Stimulated activated CD8-positive, alpha-beta memory T cell treated with anti-CD3 and anti-CD28 coated beads, Interleukin-12 subunit alpha, Interleukin-12 subunit beta, amount 100 ng/mL, for 24 hours (primary cell): ENCODE measurements around the gene HS6ST2.
"Not testable (repeated sequence)": the region's sequence is repeated elsewhere in the genome, so short reads cannot be mapped to it uniquely, and the experiment has no call there.

Experiments
- DNase-seq: peaks from one replicate; pipeline ENCODE4 v3.0.0-alpha.2; 2020; ENCODE audit errors: extremely low read depth

Gene HS6ST2

DNA sequence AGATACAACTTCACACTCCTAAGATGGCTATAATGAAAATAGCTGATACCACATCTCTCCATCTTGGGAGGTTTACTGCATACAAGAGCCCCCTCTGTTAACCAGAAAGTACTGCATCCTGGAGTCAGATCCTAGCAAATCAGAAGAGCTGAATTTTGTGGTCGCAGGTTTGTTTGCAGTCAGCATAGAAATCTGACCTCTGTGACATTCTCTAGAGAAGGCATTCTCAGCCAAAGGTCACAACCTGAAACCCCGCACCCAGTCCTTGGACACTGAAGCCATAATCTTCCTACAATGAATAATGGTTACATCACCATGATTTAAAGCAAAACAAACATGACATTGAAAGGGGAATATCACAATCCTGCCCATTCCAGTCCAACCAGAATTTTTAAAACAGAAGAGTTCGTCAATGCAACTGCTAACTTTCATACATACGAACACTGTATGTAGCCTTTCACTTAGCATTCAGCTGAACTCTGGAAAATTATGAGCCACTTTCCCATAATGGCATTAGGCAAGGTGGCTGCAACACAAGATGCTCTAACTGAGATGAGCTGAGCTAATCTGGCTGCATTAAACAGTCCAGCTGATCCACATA, 17.6 kb downstream of the HS6ST2 start:
- no peak for DNase-seq

DNA sequence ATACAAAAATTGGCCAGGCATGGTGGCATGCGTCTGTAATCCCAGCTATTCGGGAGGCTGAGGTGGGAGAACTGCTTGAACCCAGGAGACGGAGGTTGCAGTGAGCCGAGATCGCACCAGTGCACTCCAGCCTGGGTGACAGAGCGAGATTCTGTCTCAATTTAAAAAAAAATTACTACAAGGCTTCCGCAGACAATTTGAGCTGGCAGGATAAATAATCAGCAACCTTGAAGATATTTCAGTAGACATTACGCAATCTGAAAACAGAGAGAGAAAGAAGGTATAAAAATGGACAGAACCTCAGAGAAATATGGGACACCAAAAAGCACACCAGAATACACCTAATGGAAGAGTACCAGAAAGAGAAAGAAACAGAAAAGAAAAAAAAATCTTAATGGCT, 25.3 kb downstream of the HS6ST2 start:
- DNase-seq, result no peak

DNA sequence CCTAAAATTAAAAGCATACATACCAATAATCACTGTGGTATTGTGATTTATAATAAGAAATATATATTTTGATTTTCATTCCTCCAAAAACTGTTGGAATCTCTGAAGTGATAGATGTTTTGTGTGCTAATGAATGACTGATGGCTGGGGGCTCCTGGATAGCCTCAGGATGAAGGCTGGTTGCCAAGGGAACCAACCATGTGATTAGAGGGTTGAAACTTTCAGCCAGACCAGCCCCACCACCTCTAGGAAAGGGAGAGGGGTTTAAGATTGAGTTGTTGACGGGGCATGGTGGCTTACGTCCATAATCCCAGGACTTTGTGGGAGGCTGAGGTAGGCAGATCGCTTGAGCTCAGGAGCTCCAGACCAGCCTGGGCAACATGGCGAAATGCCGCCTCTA, 34.0 kb downstream of the HS6ST2 start:
- DNase-seq, result no peak

DNA sequence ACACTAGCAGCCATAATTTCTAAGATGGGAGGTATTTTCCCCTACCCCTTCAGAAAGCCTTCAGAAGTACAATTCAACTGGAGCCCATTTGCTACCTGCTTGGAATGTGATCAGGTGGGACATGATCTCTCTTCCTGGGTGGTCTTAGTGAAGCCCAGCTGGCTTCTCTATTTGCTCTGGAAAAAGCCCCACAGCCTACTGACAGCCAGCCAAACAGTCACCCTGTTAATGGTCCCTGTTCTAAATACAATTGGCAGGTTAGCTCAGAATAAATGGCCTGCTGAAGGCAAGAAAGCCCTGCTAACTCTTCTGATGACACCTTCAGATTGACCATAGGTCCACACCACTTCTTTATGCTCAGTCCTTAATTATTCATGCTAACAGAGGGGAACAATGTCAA, 39.9 kb downstream of the HS6ST2 start:
- DNase-seq, result no peak

DNA sequence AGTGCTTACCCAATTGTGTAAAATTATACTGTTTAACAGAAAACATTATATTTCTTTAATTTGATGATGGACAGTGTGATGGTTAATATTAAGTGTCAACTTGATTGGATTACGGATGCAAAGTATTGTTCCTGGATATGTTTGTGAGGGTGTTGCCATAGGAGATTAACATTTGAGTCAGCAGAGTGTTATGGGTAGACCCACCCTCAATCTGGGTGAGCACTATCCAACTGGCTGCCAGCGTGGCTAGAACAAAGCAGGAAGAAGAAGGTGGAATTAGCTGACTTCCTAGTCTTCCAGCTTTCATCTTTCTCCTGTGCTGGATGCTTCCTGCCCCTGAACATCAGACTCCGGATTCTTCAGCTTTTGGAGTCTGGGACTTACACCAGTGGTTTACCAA, 42.1 kb downstream of the HS6ST2 start:
- no peak for DNase-seq

DNA sequence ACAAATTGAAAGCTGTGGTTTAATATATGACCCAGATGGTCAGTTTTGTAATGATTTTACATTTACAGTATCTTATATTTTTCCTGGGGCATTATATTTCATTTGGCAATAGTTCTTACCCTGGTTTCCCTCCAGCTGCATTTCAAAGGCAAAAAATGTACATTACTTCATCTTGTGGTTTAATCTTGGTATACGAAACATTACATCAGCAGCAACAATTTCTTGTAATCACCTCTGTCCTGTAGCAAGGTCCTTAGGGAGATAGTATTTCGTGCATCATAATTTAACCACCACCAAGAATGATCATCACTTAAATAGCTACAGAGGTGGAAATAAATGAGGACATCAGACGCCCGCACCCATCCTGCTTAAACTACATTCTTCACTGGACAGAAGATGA, 48.8 kb downstream of the HS6ST2 start:
- DNase-seq, result no peak

DNA sequence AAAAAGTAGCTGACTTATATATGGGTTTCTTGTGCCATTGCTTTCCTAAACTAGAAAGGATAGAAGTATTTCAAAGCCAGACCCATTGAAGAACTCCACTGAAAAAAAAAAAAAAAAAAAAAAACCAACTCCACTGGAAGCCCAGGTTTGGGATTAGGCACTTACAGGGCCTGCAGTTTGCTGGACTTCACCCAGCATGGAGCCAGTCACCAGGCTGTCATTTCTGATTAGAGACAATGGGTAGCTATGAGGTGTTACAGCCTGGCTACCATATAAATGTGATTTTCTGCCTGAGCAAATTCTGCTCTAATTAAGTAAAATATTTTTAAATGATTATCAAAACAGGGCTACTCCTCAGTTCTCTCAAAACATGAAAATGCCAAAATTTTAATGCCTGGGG, 49.5 kb downstream of the HS6ST2 start:
- no peak for DNase-seq

DNA sequence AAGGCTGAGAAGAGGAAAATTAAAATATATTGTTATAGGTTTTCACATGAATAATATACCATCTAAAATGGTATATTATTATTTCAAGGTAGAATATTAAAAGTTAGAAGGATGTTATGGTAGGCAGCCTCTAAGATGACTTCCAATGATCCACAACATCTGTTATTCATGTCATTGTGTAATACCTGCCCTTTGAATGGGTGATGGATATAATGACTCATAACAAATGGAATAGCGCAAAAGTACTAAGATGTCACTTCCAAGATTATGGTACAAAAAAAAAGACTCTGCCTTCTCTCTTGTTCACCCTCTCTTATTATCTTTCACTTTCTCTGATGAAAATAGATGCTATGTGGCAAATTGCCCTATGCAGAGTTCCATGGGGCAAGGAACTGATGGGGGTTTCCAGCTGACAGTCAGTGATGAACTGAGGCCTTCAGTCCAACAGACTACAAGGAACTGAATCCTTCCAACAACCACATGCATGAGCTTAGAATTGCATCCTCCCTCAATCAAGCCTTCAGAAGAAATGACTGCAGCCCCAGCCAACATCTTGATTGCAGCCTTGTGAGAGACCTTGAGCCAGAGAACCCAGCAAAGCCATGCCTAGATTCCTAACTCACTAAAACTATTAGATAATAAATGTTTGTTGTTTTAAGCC, 57.7 kb downstream of the HS6ST2 start:
- DNase-seq, result no peak

DNA sequence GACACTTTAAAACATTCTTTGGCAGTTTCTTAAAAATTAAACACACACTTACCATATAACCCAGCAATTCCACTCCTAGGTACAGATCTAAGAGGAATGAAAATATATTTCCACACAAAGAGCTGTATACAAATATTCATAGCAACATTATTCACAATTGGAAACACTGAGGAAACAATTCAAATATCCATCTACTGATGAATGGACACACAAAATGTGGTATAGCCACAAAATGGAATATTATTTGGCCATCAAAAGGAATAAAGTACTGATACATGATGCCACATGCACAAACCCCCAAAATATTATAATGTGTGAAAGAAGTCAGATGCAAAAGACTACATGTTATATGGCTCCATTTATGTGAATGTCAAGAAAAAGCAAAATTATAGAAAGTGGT, 70.9 kb downstream of the HS6ST2 start:
- DNase-seq, result no peak

DNA sequence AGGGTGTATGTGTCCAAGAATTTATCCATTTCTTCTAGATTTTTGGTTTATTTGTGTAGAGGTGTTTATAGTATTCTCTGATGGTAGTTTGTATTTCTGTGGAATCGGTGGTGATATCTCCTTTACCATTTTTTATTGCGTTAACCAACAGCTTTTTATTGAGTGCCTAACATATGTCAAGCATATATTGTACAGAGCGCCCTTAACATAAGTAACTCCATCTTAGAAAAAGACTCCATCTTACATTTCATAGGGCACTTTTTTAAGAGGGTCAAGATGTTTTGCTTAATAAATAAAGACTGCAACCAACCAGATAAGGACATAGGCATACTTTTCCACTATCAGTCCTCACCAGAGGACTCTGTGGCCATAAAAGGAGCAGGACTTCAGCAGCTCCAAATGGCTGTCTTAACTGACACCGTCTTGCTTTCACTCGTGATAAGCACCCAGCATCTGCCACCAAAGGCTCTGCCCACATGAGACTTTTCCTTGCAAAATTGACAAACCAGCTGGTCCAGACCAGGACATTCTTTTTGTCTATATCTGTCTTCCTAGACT, 75.0 kb downstream of the HS6ST2 start:
- DNase-seq, result no peak

DNA sequence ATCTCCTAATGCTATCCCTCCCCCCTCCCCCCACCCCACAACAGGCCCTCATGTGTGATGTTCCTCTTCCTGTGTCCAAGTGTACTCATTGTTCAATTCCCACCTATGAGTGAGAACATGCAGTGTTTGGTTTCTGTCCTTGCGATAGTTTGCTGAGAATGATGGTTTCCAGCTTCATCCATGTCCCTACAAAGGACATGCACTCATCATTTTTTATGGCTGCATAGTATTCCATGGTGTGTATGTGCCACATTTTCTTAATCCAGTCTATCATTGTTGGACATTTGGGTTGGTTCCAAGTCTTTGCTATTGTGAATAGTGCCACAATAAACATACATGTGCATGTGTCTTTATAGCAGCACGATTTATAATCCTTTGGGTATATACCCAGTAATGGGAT, 77.7 kb downstream of the HS6ST2 start:
- DNase-seq, result not testable (repeated sequence)

DNA sequence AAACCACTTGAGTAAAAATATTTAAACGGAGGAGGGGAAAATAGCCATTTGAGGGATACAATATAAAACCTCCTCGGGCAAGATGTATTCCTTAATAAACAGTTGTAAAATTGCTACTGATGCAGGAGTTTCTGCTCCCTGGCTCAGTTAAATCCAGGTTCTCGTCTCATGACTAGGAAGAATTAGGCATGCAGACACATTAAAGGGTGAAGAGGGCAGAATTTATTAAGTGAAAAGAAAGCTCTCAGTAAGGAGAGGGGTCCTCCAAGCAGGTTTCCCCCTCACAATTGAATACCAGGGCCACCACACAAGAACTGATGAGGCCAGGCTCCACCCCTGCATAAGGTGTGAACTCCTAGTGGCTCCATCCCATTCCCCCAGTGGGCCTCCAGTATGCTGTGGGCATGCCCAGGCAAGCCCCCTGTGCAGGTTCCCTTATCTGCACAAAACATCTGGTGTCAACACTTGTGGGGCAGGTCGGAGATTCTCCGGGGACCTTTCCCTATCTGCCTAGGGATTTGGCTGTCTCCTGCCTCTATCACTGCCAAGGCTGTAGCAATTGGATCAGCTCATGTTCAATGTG, 80.4 kb downstream of the HS6ST2 start:
- no peak for DNase-seq

DNA sequence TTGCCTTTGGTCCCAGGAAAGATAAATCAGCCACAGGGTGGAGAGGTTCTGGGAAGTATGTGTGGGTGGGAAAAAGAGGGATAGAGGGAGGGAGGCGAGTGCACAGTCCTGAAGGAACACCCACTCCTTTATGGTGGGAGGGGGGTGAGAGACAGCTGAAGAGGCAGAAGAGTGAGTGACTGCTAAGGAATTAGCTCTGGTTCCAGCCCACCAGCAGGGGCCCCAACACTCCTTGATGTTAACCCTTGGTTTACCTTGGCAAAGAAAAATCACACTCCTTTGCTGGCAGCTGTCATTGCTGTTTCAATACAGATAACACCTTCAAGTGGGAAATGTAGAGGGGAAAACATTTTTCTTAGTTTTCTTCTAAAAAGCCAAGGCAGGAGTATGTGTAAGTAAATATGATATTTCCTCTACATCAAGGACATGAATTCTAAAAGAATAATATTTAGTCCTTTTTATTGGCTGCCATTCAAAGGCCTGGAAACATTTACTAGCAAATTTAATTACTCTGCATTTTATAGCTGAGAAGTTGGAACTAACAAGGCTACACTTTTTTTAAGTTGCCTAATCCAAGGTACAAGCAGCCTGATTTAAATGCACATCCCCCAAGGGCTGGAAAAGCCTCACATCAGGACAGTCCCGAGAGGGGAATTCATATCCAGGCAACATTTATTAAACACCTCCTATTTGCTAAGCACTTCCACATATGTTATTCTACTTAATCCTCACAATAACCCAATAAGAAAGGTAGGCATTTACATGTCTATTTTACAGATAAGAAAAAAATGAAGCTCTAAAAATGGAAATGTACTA, 81.7 kb downstream of the HS6ST2 start:
- DNase-seq, result no peak

DNA sequence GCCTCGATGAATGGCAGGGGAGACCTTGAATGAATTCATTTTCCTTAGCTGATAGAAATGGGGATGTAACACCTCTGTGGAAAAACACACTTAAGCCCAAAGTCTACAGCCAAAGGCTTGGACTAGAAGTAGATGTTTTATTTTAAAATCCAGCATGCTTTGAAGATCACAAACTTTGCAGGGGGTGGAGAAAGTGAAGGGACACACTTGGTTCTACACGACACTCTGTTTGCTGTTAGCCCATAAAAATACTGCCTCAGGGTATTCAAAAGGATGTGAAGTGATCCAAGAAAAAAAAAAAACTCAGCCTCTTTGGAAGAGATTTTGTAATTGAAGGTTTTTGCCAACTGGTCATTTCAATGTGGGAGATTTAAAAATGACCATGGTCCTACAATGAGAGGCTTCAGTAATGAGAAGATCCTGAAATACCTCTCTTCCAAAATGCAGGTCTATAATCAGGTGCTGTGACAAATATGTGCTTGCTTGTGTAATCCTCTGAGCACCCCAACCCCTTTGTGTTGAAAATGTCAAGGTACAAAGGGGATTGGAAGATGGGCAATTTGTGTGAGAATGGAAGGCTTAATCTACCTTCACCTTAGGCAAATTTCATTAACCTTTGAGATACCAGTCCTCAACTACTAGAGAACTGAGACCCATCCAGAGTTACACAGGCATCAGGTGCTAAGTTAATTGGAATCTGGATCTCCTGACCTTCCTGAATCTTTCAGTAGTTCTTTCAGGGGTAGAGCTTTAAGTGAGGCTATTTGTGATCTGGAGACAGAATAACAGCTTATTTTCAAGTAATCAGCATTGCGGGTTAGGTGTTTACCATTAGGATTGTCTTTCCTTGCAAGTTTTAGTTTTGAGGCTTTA, 82.5 kb downstream of the HS6ST2 start:
- no peak for DNase-seq

DNA sequence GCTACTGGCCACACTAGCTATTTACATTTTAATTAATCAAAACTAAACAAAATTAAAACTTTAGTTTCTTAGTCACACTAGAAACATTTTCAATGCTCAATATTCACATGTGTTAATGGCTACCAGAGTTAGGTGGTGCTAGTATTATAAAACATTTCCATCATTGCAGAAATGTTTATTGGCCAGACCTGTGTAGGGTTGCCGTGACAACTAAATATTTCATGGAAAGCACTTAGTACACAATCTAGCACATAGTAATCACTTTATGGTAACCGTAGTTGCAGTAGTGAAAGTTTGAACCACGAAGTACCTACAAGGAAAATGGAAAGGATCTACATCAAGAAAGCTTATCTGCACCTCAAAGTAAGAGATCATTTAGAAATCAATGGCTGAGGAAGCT, 95.9 kb downstream of the HS6ST2 start:
- no peak for DNase-seq

DNA sequence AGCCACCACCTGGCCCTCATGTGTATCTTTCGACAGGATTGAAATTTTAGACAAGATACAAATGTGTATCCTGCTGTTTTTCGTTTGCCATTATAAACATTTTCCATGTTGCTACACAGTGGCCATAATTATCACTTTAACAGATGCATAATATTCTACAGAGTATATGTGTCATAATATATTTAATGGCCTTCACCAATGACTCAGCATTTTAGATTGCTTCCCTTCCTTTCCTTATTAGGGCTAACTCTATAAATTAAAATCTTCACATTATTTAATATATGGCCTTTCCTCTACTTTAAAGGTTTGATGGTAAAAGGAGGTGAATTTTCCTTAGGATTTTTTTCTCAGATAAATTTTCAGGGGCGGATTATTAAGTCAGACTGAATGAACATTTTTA, 97.4 kb downstream of the HS6ST2 start:
- DNase-seq, result no peak

DNA sequence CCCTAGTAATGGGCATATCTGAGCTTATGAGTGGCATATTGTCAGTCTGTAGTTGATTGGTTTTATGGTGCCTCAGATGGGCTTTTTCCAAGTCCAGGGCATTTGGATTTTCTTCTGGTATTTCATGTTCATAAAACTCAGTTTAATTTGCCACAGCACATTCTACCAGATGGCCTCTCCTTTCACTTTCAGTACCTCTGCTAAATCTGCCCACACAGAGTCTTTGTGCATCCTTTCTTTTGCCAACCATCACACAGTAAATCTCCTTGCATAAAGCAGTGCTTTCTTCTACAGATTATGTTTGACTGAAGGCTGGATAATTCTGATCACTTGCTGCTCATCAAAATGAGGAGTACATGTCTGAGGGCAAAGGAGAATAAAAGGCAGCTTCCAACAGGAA, 98.2 kb downstream of the HS6ST2 start:
- no peak for DNase-seq

DNA sequence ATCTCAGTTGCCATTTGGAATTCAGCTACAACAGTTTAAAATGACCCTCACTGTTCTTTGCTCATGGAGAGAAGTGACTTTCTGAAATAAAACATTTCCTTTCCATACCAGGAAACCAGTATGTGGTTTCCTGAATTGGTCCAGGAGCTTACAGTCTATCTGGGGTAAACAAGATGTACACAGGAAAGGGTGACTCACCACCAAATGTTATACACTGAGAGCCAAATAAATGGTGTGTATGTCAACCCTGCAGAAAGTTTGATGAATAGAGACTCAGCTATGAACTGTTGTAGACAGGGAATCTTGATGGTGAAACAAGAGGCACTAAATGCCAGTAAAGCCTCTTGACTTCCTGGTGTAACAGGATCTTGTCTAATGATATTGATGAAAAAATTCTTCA, 100.4 kb downstream of the HS6ST2 start:
- DNase-seq, result no peak

DNA sequence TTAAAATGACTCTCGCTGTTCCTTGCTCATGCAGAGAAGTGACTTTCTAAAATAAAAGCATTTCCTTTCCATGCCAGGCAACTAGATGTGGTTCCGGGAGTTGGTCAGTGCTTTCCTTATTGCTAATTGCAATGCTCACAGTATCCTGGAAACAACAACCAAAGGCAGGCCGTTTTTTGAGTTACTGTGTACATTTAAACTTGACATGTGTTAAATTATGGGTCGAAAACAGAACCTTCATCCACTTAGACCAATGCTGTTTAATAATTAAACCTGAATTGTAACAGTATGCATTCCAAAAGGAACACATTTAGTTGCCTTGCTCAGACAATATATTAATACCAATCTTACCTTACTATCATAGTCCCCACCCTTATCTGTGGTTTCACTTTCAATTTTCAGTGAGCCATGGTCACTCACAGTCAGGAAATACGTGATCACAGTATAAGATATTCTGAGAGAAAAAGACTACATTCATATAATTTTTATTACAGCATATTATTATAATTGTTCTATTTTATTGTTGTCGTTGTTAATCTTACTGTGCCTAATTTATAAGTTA, 102.6 kb downstream of the HS6ST2 start:
- DNase-seq, result no peak

DNA sequence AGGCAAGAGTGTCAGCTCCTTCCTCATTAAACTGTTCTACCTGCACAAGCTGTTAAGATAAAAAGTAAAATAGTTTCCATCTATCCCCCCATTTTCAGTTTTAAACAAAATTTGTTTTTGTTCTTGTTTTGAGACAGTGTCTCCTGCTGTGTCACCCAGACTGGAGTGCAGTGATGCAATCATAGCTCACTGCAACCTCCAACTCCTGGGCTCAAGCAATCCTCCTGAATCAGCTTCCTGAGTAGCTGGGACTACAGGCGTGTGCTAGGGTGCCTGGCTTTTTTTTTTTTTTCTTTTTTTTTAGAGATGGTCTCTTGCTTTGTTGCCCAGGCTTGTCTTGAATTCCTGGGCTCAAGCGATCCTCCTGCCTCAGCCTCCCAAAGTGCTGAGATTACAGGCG, 105.4 kb downstream of the HS6ST2 start:
- DNase-seq, result no peak

DNA sequence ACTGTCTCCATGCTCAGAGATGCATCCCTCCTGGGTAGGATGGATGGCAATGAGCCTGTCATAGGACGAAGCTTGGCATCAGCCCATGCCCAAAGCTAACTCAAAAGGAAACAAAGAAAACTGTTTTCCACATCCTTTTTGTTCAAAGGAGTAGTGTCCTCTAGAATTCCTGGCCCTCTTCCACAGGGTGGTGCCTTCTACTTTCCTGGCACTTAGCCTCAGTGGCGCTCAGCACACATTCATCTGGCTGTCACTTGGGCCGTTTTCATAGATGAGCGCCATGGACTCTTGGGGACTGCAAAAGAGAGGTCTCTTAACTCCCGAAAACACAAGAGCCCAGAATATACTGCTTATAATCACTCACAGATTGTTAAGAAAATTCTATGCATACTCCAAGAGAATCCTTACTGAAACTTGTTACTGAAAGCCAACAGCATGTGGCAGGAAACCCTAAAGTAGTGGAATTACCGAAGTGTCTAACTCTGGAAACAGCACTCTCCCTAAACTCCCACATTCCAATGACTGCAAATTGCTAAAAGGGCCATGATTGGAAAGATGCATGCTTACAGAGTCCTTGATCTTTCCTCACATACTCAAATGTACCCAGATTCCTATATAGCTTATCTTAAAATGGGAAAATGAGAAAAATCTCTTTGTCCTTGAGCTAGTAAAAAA, 110.0 kb downstream of the HS6ST2 start:
- DNase-seq, result no peak
